GM23338 (cell line): ENCODE measurements around the gene ROR1. TPM values are rescaled to one million over a fixed set of nuclear protein-coding genes. Genes with fewer than 3 reads are reported as not detected.

Source experiments
- ATAC-seq: fragments of 200-7000 bp; cut with Tn5 transposase; 3 replicates; pipeline ENCODE4 v1.9.1; 2020
- DNase-seq: peaks from one replicate; pipeline ENCODE4 v3.0.0-alpha.2; 2015; ENCODE audit warnings: low spot score
- H2AFZ ChIP-seq: fragments of 200-600 bp; sonication (generic); 2 replicates; pipeline ENCODE4 v1.8.0; 2016; ENCODE audit warnings: antibody characterized with exemption, mild to moderate bottlenecking, moderate library complexity
- H3F3A ChIP-seq: fragments of 200-600 bp; sonication (generic); replicated peaks from 2 replicates; pipeline ENCODE4 v1.8.0; 2017; ENCODE audit warnings: antibody characterized with exemption, mixed run types, low read depth
- H3K27ac ChIP-seq: fragments of 200-600 bp; sonication (generic); 2 replicates; pipeline ENCODE4 v1.6.1; 2016; ENCODE audit warnings: low read depth
- H3K27me3 ChIP-seq: fragments of 200-600 bp; sonication (generic); 2 replicates; pipeline ENCODE4 v1.8.0; 2016; ENCODE audit warnings: mild to moderate bottlenecking, mixed run types, moderate library complexity; ENCODE audit not compliant: insufficient read depth
- H3K36me3 ChIP-seq: fragments of 200-600 bp; sonication (generic); 2 replicates; pipeline ENCODE4 v1.8.0; 2016; ENCODE audit warnings: mild to moderate bottlenecking; ENCODE audit not compliant: insufficient read depth
- H3K4me1 ChIP-seq: fragments of 200-600 bp; sonication (generic); 2 replicates; pipeline ENCODE4 v1.8.0; 2016; ENCODE audit warnings: mild to moderate bottlenecking, moderate library complexity; ENCODE audit not compliant: insufficient read depth
- H3K4me2 ChIP-seq: fragments of 200-600 bp; sonication (generic); 2 replicates; pipeline ENCODE4 v1.7.1; 2017; ENCODE audit warnings: mixed run types
- H3K4me3 ChIP-seq: fragments of 200-600 bp; sonication (generic); 2 replicates; pipeline ENCODE4 v1.6.1; 2016; ENCODE audit warnings: mixed run types
- H3K79me2 ChIP-seq: fragments of 200-600 bp; sonication (generic); replicated peaks from 2 replicates; pipeline ENCODE4 v1.8.0; 2017; ENCODE audit warnings: mild to moderate bottlenecking; ENCODE audit not compliant: insufficient read depth
- H3K9me2 ChIP-seq: fragments of 200-600 bp; sonication (generic); 2 replicates; pipeline ENCODE4 v1.8.0; 2017; ENCODE audit not compliant: insufficient read depth
- H4K20me1 ChIP-seq: fragments of 200-600 bp; sonication (generic); replicated peaks from 2 replicates; pipeline ENCODE4 v1.8.0; 2017; ENCODE audit warnings: mild to moderate bottlenecking; ENCODE audit not compliant: insufficient read depth
- H3K27ac Mint-ChIP-seq: 2 replicates; pipeline ENCODE4 v1.8.0; 2020; ENCODE audit warnings: inconsistent platforms, mild to moderate bottlenecking, moderate library complexity, mixed read lengths
- H3K27me3 Mint-ChIP-seq: 3 replicates; pipeline ENCODE4 v1.8.0; 2022; ENCODE audit warnings: low read depth, mild to moderate bottlenecking, moderate library complexity, mixed read lengths, inconsistent platforms; ENCODE audit not compliant: insufficient read depth, poor library complexity
- H3K36me3 Mint-ChIP-seq: 3 replicates; pipeline ENCODE4 v1.8.0; 2021; ENCODE audit warnings: low read depth, mild to moderate bottlenecking, inconsistent platforms, moderate library complexity, mixed read lengths
- H3K4me1 Mint-ChIP-seq: 3 replicates; pipeline ENCODE4 v1.8.0; 2020; ENCODE audit warnings: mild to moderate bottlenecking, inconsistent platforms, mixed read lengths
- H3K4me3 Mint-ChIP-seq: 3 replicates; pipeline ENCODE4 v1.8.0; 2021; ENCODE audit warnings: moderate library complexity, mild to moderate bottlenecking, inconsistent platforms, mixed read lengths
- H3K9me3 Mint-ChIP-seq: 3 replicates; pipeline ENCODE4 v1.8.0; 2020; ENCODE audit warnings: moderate library complexity, mild to moderate bottlenecking, inconsistent platforms, mixed read lengths
- CREB1 ChIP-seq: fragments of 250-450 bp; sonication (Bioruptor Pico); IDR thresholded peaks from 2 replicates; pipeline ENCODE4 v1.5.0; 2020; ENCODE audit warnings: low read depth, mild to moderate bottlenecking, moderate library complexity
- EZH2 ChIP-seq: fragments of 200-600 bp; sonication (generic); IDR thresholded peaks from one replicate; pipeline ENCODE4 v1.8.0; 2017; ENCODE audit warnings: antibody characterized with exemption, mild to moderate bottlenecking, low read depth; ENCODE audit not compliant: unreplicated experiment
- JUNB ChIP-seq: IDR thresholded peaks from one replicate; pipeline ENCODE4 v1.6.1; 2016; ENCODE audit warnings: antibody characterized with exemption; ENCODE audit not compliant: unreplicated experiment
- NANOG ChIP-seq: IDR thresholded peaks from 2 replicates; pipeline ENCODE4 v1.6.1; 2016; ENCODE audit warnings: antibody characterized with exemption, borderline replicate concordance
- POLR2AphosphoS5 ChIP-seq: IDR thresholded peaks from 2 replicates; pipeline ENCODE4 v1.6.1; 2016; ENCODE audit warnings: antibody characterized with exemption, low read depth
- STAT1 ChIP-seq: IDR thresholded peaks from one replicate; pipeline ENCODE4 v1.6.1; 2016; ENCODE audit warnings: antibody characterized with exemption; ENCODE audit not compliant: unreplicated experiment
- ZNF114 ChIP-seq: fragments of 250-450 bp; sonication (Bioruptor Pico); IDR thresholded peaks from 2 replicates; pipeline ENCODE4 v1.5.0; 2020; ENCODE audit warnings: mild to moderate bottlenecking, moderate library complexity
- ZNF331 ChIP-seq: fragments of 250-450 bp; sonication (Bioruptor Pico); IDR thresholded peaks from 2 replicates; pipeline ENCODE4 v1.5.0; 2020; ENCODE audit warnings: low read depth, mild to moderate bottlenecking, moderate library complexity
- polyA plus RNA-seq: library from polyadenylated mRNA; unstranded; fragments of >200 nt; fragmentation: Nextera tagmentation; extraction: Ambion mirVana; gene quantifications from 2 replicates; pipeline ENCODE4 v1.2.1, GENCODE V29; 2016
- total RNA-seq: library from RNA; depleted of rRNA; stranded (reverse); fragments of >200 nt; shearing (Covaris generic); gene quantifications from 2 replicates; pipeline ENCODE4 v1.2.3, GENCODE V29; 2014
- TF ChIP-seq, protein P1 (sequence below): fragments of 250-450 bp; sonication (Bioruptor Pico); IDR thresholded peaks from 2 replicates; pipeline ENCODE4 v1.5.0; 2020; ENCODE audit warnings: mild to moderate bottlenecking, moderate library complexity
- TF ChIP-seq, protein P2 (sequence below): IDR thresholded peaks from 2 replicates; pipeline ENCODE4 v1.6.1; 2016; ENCODE audit warnings: antibody characterized with exemption
- TF ChIP-seq, protein P3 (sequence below): IDR thresholded peaks from one replicate; pipeline ENCODE4 v1.6.1; 2018; ENCODE audit warnings: antibody characterized with exemption; ENCODE audit not compliant: unreplicated experiment

The ROR1 gene
- total and polyA plus RNA-seq, 2 experiments from 2014 or later, result 59.7 to 96.0 TPM

DNA sequence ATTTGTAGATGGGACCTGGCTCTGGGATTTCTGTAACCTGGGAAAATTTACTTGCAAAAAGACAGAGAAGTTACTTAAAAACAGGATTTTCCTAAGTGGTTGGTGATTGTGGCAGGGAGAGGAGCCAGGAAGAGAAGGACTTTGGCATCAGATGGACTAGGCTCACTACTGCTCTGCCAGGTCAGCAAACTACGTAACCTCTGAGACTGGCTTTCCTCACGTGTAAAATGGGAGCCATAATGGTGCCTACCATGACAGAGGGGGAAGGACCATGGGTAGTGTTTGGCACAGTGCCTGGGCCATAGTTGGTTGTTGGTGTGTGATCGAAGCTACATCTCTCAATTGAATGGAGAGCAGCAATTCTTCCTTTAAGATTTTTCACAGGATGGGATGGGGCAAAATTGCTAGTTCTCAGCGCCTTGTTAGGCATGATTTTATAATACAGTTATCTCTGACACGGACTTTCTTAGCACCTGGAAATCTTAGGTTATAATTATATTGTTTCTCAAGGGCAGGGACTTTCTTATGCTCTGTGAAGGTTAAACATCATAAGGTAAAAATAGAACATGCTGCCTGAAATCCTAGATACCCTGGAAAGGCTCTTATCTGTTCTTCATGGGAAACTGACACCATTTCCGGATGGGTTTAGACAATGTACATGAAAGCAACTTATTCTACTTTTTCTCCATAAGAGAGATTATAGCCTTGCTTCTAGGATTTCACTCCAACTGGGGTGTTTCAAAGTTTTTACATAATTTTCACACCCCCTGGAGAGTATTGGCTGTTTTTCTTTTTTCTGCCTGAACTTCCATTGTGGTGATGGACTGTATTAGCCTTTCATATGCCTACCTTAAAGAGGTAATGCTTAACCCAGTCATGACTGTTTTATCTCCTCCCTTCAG is 10.9 kb downstream of the ROR1 start:
- peaks cover 92% of the 10 kb centered on the region for H3K4me1 ChIP-seq

More for the DNA sequence above, 10.9 kb downstream of the ROR1 start:
- Histone ChIP-seq H3K79me2 (peaks cover 92% of the 10 kb centered on the region), H2AFZ (no peak overlapping the region), H3K27ac (peak overlapping the region; percentile 96), H3K27me3 (no peaks in the 10 kb centered on the region), H3F3A (peaks cover 17% of the 10 kb centered on the region; the same call in 1 of the 2 replicates), H3K9me2 (no peaks in the 10 kb centered on the region), H4K20me1 (no peaks in the 10 kb centered on the region), H3K36me3 (no peaks in the 10 kb centered on the region), H3K4me3 (no peak overlapping the region), H3K4me2 (peak overlapping the region; percentile 77)
- DNase-seq, result no peak
- Mint-ChIP-seq H3K36me3 (peaks cover 7% of the 10 kb centered on the region; the same call in 2 of the 3 replicates), H3K9me3 (no peaks in the 10 kb centered on the region; the same call in 2 of the 3 replicates), H3K4me3 (peak overlapping the region; percentile 1; the same call in 1 of the 3 replicates), H3K4me1 (peaks cover 93% of the 10 kb centered on the region), H3K27ac (peak overlapping the region; percentile 54), H3K27me3 (peaks cover 8% of the 10 kb centered on the region)
- TF ChIP-seq ZNF114 (CRISPR knock-in tag), result no peak
- no peak for TF ChIP-seq NANOG
- TF ChIP-seq, protein P1, sequence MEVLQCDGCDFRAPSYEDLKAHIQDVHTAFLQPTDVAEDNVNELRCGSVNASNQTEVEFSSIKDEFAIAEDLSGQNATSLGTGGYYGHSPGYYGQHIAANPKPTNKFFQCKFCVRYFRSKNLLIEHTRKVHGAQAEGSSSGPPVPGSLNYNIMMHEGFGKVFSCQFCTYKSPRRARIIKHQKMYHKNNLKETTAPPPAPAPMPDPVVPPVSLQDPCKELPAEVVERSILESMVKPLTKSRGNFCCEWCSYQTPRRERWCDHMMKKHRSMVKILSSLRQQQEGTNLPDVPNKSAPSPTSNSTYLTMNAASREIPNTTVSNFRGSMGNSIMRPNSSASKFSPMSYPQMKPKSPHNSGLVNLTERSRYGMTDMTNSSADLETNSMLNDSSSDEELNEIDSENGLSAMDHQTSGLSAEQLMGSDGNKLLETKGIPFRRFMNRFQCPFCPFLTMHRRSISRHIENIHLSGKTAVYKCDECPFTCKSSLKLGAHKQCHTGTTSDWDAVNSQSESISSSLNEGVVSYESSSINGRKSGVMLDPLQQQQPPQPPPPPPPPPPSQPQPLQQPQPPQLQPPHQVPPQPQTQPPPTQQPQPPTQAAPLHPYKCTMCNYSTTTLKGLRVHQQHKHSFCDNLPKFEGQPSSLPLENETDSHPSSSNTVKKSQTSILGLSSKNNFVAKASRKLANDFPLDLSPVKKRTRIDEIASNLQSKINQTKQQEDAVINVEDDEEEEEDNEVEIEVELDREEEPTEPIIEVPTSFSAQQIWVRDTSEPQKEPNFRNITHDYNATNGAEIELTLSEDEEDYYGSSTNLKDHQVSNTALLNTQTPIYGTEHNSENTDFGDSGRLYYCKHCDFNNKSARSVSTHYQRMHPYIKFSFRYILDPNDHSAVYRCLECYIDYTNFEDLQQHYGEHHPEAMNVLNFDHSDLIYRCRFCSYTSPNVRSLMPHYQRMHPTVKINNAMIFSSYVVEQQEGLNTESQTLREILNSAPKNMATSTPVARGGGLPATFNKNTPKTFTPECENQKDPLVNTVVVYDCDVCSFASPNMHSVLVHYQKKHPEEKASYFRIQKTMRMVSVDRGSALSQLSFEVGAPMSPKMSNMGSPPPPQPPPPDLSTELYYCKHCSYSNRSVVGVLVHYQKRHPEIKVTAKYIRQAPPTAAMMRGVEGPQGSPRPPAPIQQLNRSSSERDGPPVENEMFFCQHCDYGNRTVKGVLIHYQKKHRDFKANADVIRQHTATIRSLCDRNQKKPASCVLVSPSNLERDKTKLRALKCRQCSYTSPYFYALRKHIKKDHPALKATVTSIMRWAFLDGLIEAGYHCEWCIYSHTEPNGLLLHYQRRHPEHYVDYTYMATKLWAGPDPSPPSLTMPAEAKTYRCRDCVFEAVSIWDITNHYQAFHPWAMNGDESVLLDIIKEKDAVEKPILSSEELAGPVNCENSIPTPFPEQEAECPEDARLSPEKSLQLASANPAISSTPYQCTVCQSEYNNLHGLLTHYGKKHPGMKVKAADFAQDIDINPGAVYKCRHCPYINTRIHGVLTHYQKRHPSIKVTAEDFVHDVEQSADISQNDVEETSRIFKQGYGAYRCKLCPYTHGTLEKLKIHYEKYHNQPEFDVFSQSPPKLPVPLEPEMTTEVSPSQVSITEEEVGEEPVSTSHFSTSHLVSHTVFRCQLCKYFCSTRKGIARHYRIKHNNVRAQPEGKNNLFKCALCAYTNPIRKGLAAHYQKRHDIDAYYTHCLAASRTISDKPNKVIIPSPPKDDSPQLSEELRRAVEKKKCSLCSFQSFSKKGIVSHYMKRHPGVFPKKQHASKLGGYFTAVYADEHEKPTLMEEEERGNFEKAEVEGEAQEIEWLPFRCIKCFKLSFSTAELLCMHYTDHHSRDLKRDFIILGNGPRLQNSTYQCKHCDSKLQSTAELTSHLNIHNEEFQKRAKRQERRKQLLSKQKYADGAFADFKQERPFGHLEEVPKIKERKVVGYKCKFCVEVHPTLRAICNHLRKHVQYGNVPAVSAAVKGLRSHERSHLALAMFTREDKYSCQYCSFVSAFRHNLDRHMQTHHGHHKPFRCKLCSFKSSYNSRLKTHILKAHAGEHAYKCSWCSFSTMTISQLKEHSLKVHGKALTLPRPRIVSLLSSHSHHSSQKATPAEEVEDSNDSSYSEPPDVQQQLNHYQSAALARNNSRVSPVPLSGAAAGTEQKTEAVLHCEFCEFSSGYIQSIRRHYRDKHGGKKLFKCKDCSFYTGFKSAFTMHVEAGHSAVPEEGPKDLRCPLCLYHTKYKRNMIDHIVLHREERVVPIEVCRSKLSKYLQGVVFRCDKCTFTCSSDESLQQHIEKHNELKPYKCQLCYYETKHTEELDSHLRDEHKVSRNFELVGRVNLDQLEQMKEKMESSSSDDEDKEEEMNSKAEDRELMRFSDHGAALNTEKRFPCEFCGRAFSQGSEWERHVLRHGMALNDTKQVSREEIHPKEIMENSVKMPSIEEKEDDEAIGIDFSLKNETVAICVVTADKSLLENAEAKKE (CRISPR knock-in tag), result no peak
- no peak for TF ChIP-seq EZH2
- no peak for TF ChIP-seq ZNF331 (CRISPR knock-in tag)
- no peak for TF ChIP-seq JUNB
- TF ChIP-seq POLR2AphosphoS5, result no peak
- TF ChIP-seq, protein P2, sequence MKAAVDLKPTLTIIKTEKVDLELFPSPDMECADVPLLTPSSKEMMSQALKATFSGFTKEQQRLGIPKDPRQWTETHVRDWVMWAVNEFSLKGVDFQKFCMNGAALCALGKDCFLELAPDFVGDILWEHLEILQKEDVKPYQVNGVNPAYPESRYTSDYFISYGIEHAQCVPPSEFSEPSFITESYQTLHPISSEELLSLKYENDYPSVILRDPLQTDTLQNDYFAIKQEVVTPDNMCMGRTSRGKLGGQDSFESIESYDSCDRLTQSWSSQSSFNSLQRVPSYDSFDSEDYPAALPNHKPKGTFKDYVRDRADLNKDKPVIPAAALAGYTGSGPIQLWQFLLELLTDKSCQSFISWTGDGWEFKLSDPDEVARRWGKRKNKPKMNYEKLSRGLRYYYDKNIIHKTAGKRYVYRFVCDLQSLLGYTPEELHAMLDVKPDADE, result no peak
- no peak for TF ChIP-seq CREB1 (CRISPR knock-in tag)
- TF ChIP-seq, protein P3, sequence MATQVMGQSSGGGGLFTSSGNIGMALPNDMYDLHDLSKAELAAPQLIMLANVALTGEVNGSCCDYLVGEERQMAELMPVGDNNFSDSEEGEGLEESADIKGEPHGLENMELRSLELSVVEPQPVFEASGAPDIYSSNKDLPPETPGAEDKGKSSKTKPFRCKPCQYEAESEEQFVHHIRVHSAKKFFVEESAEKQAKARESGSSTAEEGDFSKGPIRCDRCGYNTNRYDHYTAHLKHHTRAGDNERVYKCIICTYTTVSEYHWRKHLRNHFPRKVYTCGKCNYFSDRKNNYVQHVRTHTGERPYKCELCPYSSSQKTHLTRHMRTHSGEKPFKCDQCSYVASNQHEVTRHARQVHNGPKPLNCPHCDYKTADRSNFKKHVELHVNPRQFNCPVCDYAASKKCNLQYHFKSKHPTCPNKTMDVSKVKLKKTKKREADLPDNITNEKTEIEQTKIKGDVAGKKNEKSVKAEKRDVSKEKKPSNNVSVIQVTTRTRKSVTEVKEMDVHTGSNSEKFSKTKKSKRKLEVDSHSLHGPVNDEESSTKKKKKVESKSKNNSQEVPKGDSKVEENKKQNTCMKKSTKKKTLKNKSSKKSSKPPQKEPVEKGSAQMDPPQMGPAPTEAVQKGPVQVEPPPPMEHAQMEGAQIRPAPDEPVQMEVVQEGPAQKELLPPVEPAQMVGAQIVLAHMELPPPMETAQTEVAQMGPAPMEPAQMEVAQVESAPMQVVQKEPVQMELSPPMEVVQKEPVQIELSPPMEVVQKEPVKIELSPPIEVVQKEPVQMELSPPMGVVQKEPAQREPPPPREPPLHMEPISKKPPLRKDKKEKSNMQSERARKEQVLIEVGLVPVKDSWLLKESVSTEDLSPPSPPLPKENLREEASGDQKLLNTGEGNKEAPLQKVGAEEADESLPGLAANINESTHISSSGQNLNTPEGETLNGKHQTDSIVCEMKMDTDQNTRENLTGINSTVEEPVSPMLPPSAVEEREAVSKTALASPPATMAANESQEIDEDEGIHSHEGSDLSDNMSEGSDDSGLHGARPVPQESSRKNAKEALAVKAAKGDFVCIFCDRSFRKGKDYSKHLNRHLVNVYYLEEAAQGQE, result no peak
- no peak for TF ChIP-seq STAT1
- ATAC-seq, result no peak
